Esophagus (tissue), 2 donors: ENCODE results near the gene HMCES. TPM values are rescaled to one million over a fixed set of nuclear protein-coding genes. Genes with fewer than 3 reads are reported as not detected.

Experiments
- H3K27ac ChIP-seq, 2 donors: one replicate each; pipeline ENCODE4 v1.5.1; 2013; ENCODE audit warnings: low read depth in 2 of 2, mild to moderate bottlenecking in 2 of 2, inconsistent platforms in 1 of 2, low read length in 1 of 2, moderate library complexity in 1 of 2
- H3K27me3 ChIP-seq, 2 donors: one replicate each; pipeline ENCODE4 v1.6.1; 2013; ENCODE audit warnings: low read length in 2 of 2, control low read depth in 1 of 2, mild to moderate bottlenecking in 1 of 2; ENCODE audit not compliant: insufficient read depth in 2 of 2, control insufficient read depth in 1 of 2
- H3K36me3 ChIP-seq, 2 donors: one replicate each; pipeline ENCODE4 v1.6.1; 2013; ENCODE audit warnings: low read length in 1 of 2; ENCODE audit not compliant: control insufficient read depth in 2 of 2, insufficient read depth in 2 of 2
- H3K4me1 ChIP-seq, 2 donors: one replicate each; pipeline ENCODE4 v1.6.1; 2013; ENCODE audit warnings: low read length in 1 of 2; ENCODE audit not compliant: control insufficient read depth in 2 of 2, insufficient read depth in 2 of 2
- H3K4me3 ChIP-seq, 2 donors: one replicate each; pipeline ENCODE4 v1.5.1; 2013; ENCODE audit warnings: low read length in 2 of 2, mild to moderate bottlenecking in 2 of 2, low read depth in 1 of 2, moderate library complexity in 1 of 2
- H3K9me3 ChIP-seq, 2 donors: one replicate each; pipeline ENCODE4 v1.6.1; 2013; ENCODE audit warnings: mild to moderate bottlenecking in 2 of 2, low read depth in 1 of 2, low read length in 1 of 2, moderate library complexity in 1 of 2; ENCODE audit not compliant: control insufficient read depth in 2 of 2, insufficient read depth in 1 of 2
- WGBS, 2 donors: extraction: QIAGEN DNeasy Blood & Tissue Kit; methylation state at CpG; one replicate each; pipeline ENCODE4 v1.1.7; 2013; 5-methylcytosine and 5-hydroxymethylcytosine counted together
- polyA plus RNA-seq, 2 donors: library from polyadenylated mRNA; stranded (reverse); fragments of 200-250 nt; gene quantifications; one replicate each; pipeline ENCODE4 v1.2.3, GENCODE V29; 2013
- donor health status: healthy with polysubstance abuse.
- donor health status: Bipolar disorder and iron deficiency.

HMCES gene
- polyA plus RNA-seq, 2 donors: 26.3 to 31.3 TPM

DNA sequence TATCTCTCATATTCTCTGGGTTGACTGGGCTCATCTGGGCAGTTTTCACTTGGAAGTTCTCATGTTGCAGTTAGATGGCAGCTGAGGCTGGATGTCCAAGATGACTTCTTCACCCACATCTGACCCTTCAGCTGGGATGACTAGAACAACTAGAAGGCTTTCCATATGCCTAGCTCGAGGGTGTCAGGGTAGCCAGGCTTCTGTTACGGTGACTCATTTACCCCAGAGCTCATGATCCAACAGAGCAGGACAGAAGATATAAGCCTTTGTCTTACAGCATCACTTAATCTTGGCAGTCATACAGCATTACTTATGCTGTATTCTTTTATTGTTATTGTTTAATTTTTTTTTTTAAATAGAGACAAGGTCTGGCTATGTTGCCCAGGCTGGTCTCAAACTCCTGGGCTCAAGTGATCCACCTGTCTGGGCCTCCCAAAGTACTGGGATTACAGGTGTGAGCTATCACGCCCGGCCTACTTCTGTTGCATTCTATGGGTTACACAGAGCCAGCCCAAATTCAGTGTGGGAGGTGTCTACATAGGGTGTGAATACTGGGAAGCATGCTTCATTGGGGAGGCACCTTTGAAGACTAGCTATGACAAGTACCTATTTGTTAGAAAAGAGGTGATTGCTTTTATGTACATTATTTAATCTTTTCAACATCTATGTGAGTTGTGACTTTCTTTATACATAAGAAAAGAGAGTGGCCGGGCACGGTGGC, 10.7 kb downstream of the HMCES start:
- H3K36me3 ChIP-seq: peaks cover 1 to 5% of the 10 kb centered on the region in 2 donors
- peak overlapping the region in 1 of 2 donors; percentile 42 for H3K27ac ChIP-seq
- 47 to 61% methylated on average over 6 of the region's 6 CpGs for WGBS, 2 donors
- no peaks in the 10 kb centered on the region for H3K27me3 ChIP-seq
- H3K4me3 ChIP-seq: no peak overlapping the region
- no peaks in the 10 kb centered on the region for H3K4me1 ChIP-seq
- H3K9me3 ChIP-seq: no peaks in the 10 kb centered on the region

- Histone ChIP-seq H3K36me3 (peaks cover 1 to 4% of the 10 kb centered on the region in 2 donors), H3K4me1 (no peaks in the 10 kb centered on the region), H3K4me3 (no peak overlapping the region), H3K9me3 (no peaks in the 10 kb centered on the region), H3K27ac (peak overlapping the region in 1 of 2 donors; percentile 45), H3K27me3 (no peaks in the 10 kb centered on the region)
- 30 to 50% methylated on average over 4 of the region's 4 CpGs for WGBS, 2 donors
Observed at GRCh38 chr3:129291236-129291886, 12.7 kb downstream of the HMCES start.

- Histone ChIP-seq H3K4me3 (no peak overlapping the region), H3K27ac (no peak overlapping the region), H3K9me3 (no peaks in the 10 kb centered on the region), H3K36me3 (peaks cover 2 to 6% of the 10 kb centered on the region in 2 donors), H3K4me1 (no peaks in the 10 kb centered on the region), H3K27me3 (no peaks in the 10 kb centered on the region)
- 91 to 96% methylated on average over 5 of the region's 5 CpGs for WGBS, 2 donors
Observed at GRCh38 chr3:129295286-129295685, 16.6 kb downstream of the HMCES start.

- H3K27ac ChIP-seq: no peak overlapping the region
- H3K27me3 ChIP-seq: no peaks in the 10 kb centered on the region
- H3K4me3 ChIP-seq: no peak overlapping the region
- no peaks in the 10 kb centered on the region for H3K9me3 ChIP-seq
- H3K36me3 ChIP-seq: peaks cover 2 to 11% of the 10 kb centered on the region in 2 donors
- WGBS, 2 donors: 72 to 74% methylated on average over 3 of the region's 3 CpGs
- peaks cover 0 to 4% of the 10 kb centered on the region in 2 donors for H3K4me1 ChIP-seq
Observed at GRCh38 chr3:129304146-129304961, 25.7 kb downstream of the HMCES start.

DNA sequence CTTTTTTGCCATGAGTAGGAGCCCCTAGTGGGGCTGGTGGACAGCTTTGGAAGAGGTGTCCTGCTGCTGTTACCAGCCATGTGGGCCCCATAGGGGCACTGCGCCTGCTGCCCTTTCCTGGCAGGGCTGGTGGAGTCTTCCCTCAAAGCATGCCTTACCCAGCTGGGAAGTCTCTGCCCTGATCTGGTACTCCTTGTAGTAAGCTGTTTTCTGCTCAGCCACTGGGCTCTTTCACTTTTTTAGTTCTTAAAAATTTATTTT, 26.2 kb downstream of the HMCES start:
- H3K9me3 ChIP-seq: no peaks in the 10 kb centered on the region
- peak overlapping the region in 1 of 2 donors; percentile 31 for H3K27ac ChIP-seq
- H3K4me1 ChIP-seq: peaks cover 0 to 4% of the 10 kb centered on the region in 2 donors
- H3K4me3 ChIP-seq: no peak overlapping the region
- H3K27me3 ChIP-seq: no peaks in the 10 kb centered on the region
- H3K36me3 ChIP-seq: peaks cover 2 to 11% of the 10 kb centered on the region in 2 donors
- 75 to 85% methylated on average over 1 of the region's 1 CpG for WGBS, 2 donors

DNA sequence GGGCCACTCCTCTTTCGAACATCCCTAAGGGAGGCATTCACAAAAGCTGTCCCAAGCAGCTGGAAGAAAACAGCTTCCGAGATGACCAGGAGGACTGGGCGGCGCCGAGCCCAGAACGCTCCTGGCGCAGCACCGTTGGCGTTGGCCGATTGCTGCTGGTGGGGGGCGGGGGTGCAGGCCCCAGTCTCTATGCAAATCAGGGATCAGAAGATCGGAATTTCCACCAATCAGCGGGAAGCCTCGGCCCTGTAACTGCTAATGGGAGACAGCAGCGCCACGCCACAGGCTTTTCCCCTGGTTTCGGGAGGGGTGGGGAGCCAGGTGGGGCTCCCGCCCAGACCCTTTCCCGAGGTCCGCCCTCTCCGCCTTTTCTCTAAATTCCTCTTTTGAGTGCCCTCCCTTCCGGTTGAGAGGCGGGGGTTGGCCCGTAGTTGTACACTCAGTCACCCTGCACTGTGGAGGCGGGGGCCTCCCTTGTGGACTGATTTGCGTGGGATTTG, 27.0 kb downstream of the HMCES start:
- peaks cover 2 to 11% of the 10 kb centered on the region in 2 donors for H3K36me3 ChIP-seq
- no peaks in the 10 kb centered on the region for H3K9me3 ChIP-seq
- H3K4me1 ChIP-seq: peaks cover 0 to 10% of the 10 kb centered on the region in 2 donors
- 23 to 33% methylated on average over 26 of the region's 26 CpGs for WGBS, 2 donors
- H3K27ac ChIP-seq: peak overlapping the region; percentile 66 to 74
- H3K27me3 ChIP-seq: no peaks in the 10 kb centered on the region
- peak overlapping the region in 1 of 2 donors; percentile 12 for H3K4me3 ChIP-seq

GRCh38 chr3:129308636-129309035, 30.0 kb downstream of the HMCES start:
- Histone ChIP-seq H3K9me3 (no peaks in the 10 kb centered on the region), H3K36me3 (peaks cover under 1 to 9% of the 10 kb centered on the region in 2 donors), H3K4me1 (peaks cover 2 to 21% of the 10 kb centered on the region in 2 donors), H3K27me3 (no peaks in the 10 kb centered on the region), H3K27ac (no peak overlapping the region), H3K4me3 (no peak overlapping the region)
- WGBS, 2 donors: 92% methylated on average over 3 of the region's 3 CpGs

GRCh38 chr3:129310111-129311011, 31.7 kb downstream of the HMCES start:
- H3K4me1 ChIP-seq: peaks cover 3 to 21% of the 10 kb centered on the region in 2 donors

More at GRCh38 chr3:129310111-129311011, 31.7 kb downstream of the HMCES start:
- Histone ChIP-seq H3K9me3 (no peaks in the 10 kb centered on the region), H3K27ac (peak overlapping the region; percentile 83 to 85), H3K4me3 (no peak overlapping the region), H3K27me3 (no peaks in the 10 kb centered on the region), H3K36me3 (peaks cover 0 to 2% of the 10 kb centered on the region in 2 donors)
- WGBS, 2 donors: 55 to 60% methylated on average over 7 of the region's 7 CpGs
